ENCODE results near the gene ZNF710. TPM values are rescaled to one million over a fixed set of nuclear protein-coding genes. Genes with fewer than 3 reads are reported as not detected.
A peak's percentile ranks its signal among the peaks of the same experiment; 100 is the strongest.

Gene ZNF710
- total and polyA plus RNA-seq, 3 donors from 2014 or later: 5.7 to 9.4 (median 7.8) TPM

DNA sequence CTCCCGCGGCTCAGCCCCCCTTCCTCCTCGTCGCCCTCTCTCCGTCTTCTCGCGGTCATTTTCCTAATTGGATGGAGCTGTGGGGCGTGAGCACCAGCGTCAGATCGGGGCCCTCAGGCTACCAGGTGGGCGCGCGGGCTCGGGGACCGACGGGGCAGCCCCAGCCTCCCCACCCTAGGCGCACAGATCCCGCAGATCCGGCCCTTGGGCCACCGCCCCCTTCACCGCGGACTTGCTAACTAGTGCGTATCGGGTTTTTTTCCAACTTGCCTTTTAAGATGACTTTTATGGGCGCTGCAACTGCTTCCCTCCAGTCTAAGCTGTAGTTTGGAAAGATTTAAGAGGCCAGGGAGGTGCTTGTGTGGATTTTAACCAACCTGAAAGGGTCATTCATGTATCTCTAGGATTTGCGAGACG lies 1.3 kb downstream of the ZNF710 start:
- H3K9me3 ChIP-seq: no peaks in the 10 kb centered on the region
- no peaks in the 10 kb centered on the region for H3K27me3 ChIP-seq
- H3K4me1 ChIP-seq: peaks cover 16% of the 10 kb centered on the region
- H3K4me3 ChIP-seq: peak overlapping the region; percentile 82 to 88
- WGBS, 2 donors: 2 to 3% methylated on average over 18 to 27 of the region's 27 CpGs
- intact Hi-C loops (cut with DNase I; ENCODE audit: low total_unique reads): no loop called here
- DNase-seq: peak; percentile 42
- H3K36me3 ChIP-seq (ENCODE audit: low read depth, missing control alignments): no peaks in the 10 kb centered on the region
- TF ChIP-seq, protein P1, sequence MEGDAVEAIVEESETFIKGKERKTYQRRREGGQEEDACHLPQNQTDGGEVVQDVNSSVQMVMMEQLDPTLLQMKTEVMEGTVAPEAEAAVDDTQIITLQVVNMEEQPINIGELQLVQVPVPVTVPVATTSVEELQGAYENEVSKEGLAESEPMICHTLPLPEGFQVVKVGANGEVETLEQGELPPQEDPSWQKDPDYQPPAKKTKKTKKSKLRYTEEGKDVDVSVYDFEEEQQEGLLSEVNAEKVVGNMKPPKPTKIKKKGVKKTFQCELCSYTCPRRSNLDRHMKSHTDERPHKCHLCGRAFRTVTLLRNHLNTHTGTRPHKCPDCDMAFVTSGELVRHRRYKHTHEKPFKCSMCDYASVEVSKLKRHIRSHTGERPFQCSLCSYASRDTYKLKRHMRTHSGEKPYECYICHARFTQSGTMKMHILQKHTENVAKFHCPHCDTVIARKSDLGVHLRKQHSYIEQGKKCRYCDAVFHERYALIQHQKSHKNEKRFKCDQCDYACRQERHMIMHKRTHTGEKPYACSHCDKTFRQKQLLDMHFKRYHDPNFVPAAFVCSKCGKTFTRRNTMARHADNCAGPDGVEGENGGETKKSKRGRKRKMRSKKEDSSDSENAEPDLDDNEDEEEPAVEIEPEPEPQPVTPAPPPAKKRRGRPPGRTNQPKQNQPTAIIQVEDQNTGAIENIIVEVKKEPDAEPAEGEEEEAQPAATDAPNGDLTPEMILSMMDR (IDR thresholded peaks at IDR 0.05): no peak
- TF ChIP-seq POLR2A (IDR thresholded peaks at IDR 0.05): no peak
- H3K27ac ChIP-seq: peak overlapping the region; percentile 87 to 92

DNA sequence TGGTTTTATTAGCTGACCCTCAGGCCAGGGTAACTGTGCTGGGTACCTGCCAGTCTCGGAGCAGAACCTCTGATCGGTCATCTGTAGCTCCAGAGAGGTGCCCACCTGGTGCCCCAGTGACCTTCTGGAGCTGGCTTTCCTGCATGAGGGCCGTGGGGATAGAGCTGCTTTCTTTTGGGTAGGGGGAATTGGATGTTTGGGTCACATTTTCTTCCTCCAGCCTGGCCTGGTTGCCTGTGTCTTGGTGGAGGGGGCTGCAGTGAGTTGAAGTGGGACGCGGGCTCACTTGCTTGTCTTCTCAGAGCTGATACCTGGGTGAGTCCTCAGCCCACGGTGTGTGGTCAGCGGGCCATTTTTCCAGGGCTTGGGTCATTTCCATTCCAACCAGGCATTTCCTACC lies 2.6 kb downstream of the ZNF710 start:
- intact Hi-C loops (cut with DNase I; ENCODE audit: low total_unique reads): no loop called here
- no peaks in the 10 kb centered on the region for H3K27me3 ChIP-seq
- H3K4me1 ChIP-seq: peaks cover 16% of the 10 kb centered on the region
- WGBS, 2 donors: 86 to 87% methylated on average over 7 of the region's 7 CpGs
- H3K36me3 ChIP-seq (ENCODE audit: low read depth, missing control alignments): no peaks in the 10 kb centered on the region
- no peaks in the 10 kb centered on the region for H3K9me3 ChIP-seq
- no peak overlapping the region for H3K27ac ChIP-seq
- TF ChIP-seq POLR2A (IDR thresholded peaks at IDR 0.05): no peak
- TF ChIP-seq, protein P1 (IDR thresholded peaks at IDR 0.05): no peak
- no peak overlapping the region for H3K4me3 ChIP-seq
- no peak for DNase-seq

DNA sequence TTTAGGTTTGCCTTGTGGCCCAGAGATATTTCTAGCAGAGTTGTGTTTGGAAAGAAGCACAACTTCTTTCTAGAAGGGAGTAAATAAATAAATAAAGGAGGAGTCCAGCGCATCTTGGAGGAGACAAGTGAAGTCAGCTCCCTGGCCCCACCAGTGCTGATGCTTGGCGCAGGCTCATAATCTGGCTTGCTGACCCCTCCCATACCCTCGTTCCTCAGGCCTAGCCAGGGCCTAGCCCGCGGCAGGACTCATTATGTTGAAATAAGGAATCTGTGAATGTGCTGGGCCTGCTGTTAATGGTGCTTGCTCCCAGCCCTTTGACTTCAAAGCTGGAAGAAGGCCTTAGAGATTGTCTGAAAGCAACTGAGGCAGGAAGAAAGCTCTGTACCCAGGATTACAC lies 3.1 kb downstream of the ZNF710 start:
- intact Hi-C loops (cut with DNase I; ENCODE audit: low total_unique reads): no loop called here
- DNase-seq: no peak
- no peaks in the 10 kb centered on the region for H3K27me3 ChIP-seq
- peak overlapping the region; percentile 26 to 27 for H3K27ac ChIP-seq
- WGBS, 2 donors: 66 to 78% methylated on average over 5 of the region's 5 CpGs
- no peak overlapping the region for H3K4me3 ChIP-seq
- TF ChIP-seq, protein P1 (IDR thresholded peaks at IDR 0.05): no peak
- TF ChIP-seq POLR2A (IDR thresholded peaks at IDR 0.05): no peak
- H3K4me1 ChIP-seq: peaks cover 16% of the 10 kb centered on the region
- H3K9me3 ChIP-seq: no peaks in the 10 kb centered on the region
- H3K36me3 ChIP-seq (ENCODE audit: low read depth, missing control alignments): no peaks in the 10 kb centered on the region

DNA sequence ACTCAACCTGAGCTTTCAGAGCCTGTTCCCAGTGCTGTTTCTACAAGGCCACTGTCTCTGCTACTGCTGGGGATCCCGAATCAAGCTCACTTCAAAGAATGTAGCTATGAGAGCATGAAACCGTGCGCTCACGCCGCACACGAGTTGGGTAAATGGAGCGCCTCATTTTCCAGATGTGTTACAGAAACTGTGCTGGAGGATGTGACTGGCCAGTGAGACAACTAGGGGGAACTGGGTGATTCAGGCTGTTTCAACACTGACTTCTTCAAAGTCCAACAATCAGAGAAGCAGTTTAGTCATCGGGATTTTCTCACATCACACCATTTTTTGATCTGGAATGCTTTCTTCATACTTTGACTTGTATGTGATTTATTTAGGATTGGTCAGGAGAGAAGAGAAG lies 3.5 kb downstream of the ZNF710 start:
- DNase-seq: no peak
- intact Hi-C loops (cut with DNase I; ENCODE audit: low total_unique reads): no loop called here
- H3K4me1 ChIP-seq: peaks cover 16% of the 10 kb centered on the region
- peak overlapping the region in 1 of 2 donors; percentile 26 for H3K27ac ChIP-seq
- no peaks in the 10 kb centered on the region for H3K36me3 ChIP-seq (ENCODE audit: low read depth, missing control alignments)
- no peaks in the 10 kb centered on the region for H3K27me3 ChIP-seq
- 81 to 82% methylated on average over 8 of the region's 8 CpGs for WGBS, 2 donors
- no peak overlapping the region for H3K4me3 ChIP-seq
- TF ChIP-seq, protein P1 (IDR thresholded peaks at IDR 0.05): no peak
- TF ChIP-seq POLR2A (IDR thresholded peaks at IDR 0.05): no peak
- no peaks in the 10 kb centered on the region for H3K9me3 ChIP-seq

Data from testis (tissue), 3 donors.